H1 (cell line): ENCODE data around the gene PKD2. TPM values are rescaled to one million over a fixed set of nuclear protein-coding genes. Genes with fewer than 3 reads are reported as not detected.

Experiments
- ASH2L ChIP-seq: fragments of 200-600, 300-600 bp; sonication (generic); IDR thresholded peaks from one replicate; pipeline ENCODE4 v1.7.1; 2017; ENCODE audit warnings: low read length
- PHF8 ChIP-seq: fragments of 200-600 bp; sonication (generic); conservative IDR thresholded peaks from 2 replicates; pipeline ENCODE4 v1.7.1; 2012; ENCODE audit warnings: low read depth, mild to moderate bottlenecking, inconsistent platforms, low read length, moderate library complexity
- SP2 ChIP-seq: IDR thresholded peaks from 2 replicates; pipeline ENCODE4 v1.6.1; 2012; ENCODE audit warnings: mild to moderate bottlenecking, low read length, inconsistent platforms
- TAF1 ChIP-seq: IDR thresholded peaks from 2 replicates; pipeline ENCODE4 v1.6.1; 2011; ENCODE audit warnings: mild to moderate bottlenecking, low read depth, low read length
- TAF7 ChIP-seq: optimal IDR thresholded peaks from 2 replicates; pipeline ENCODE3; 2011; ENCODE audit warnings: low read depth, mild to moderate bottlenecking, inconsistent platforms, low read length, moderate library complexity, borderline replicate concordance
- YY1 ChIP-seq: IDR thresholded peaks from 2 replicates; pipeline ENCODE4 v1.6.1; 2011; ENCODE audit warnings: low read depth, mild to moderate bottlenecking, low read length
- polyA plus RNA-seq, 7 experiments: library from polyadenylated mRNA; depleted of rRNA in 3 of 7; stranded (reverse) in 5 of 7; unstranded in 2 of 7; fragments of >200 nt in 5 of 7; fragments of 200-250 nt in 2 of 7; gene quantifications; 1 replicate in 5 of 7; 2 replicates in 1 of 7; 4 replicates in 1 of 7; pipeline versions ENCODE4 v1.2.1 to v1.2.3, GENCODE V29; 2011 to 2013; ENCODE audit warnings: missing spikeins in 2 of 7, mixed read lengths in 2 of 7
- total RNA-seq: library from RNA; stranded (reverse); fragmentation: NEBNext Ultra II Directional; extraction: Animal tissue kit (Norgen Biotek cat#: 25700); gene quantifications from 2 replicates; pipeline ENCODE4 v1.2.1, GENCODE V29; 2021
- TF ChIP-seq, protein P1 (sequence below): IDR thresholded peaks from 2 replicates; pipeline ENCODE4 v1.6.1; 2012; ENCODE audit warnings: inconsistent platforms
- TF ChIP-seq, protein P2 (sequence below), 3 experiments: IDR thresholded peaks; 1 replicate in 2 of 3; 2 replicates in 1 of 3; pipeline versions ENCODE4 v1.5.1 to v1.6.1; 2011; ENCODE audit warnings: low read length in 3 of 3, mild to moderate bottlenecking in 3 of 3, inconsistent platforms in 2 of 3, low read depth in 1 of 3, moderate library complexity in 1 of 3; ENCODE audit not compliant: insufficient read depth in 1 of 3; ENCODE audit errors: control extremely low read depth in 1 of 3

PKD2 gene
- total and polyA plus RNA-seq, 2 of the 8 experiments (the other 6 are each of a cell fraction or from before 2014, with no cell fraction given) = 16.0 to 32.0 TPM

DNA sequence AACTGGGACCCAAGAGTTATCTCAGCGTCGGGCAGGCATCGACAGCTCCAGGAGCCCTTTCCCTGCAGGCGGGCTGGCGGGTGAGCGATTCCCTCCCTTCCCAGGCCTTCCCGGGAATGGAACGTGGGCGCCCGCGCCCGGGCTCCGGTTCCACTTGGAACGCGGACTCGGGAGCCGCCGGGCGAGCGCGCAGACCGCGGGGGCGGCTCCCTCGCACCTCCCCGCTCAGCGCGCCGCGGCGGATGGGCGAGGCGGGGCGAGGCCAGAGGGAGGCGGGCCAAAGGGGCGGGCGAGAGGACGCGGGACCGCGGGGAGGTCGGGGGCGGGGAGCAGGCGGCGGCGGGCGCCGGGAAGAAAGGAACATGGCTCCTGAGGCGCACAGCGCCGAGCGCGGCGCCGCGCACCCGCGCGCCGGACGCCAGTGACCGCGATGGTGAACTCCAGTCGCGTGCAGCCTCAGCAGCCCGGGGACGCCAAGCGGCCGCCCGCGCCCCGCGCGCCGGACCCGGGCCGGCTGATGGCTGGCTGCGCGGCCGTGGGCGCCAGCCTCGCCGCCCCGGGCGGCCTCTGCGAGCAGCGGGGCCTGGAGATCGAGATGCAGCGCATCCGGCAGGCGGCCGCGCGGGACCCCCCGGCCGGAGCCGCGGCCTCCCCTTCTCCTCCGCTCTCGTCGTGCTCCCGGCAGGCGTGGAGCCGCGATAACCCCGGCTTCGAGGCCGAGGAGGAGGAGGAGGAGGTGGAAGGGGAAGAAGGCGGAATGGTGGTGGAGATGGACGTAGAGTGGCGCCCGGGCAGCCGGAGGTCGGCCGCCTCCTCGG lies at the start of gene PKD2 (continued):
- TF ChIP-seq YY1 (peak; percentile 67; the same call in 1 of the 2 replicates), TAF7 (peak; percentile 32), SP2 (no peak), ASH2L (peak; percentile 10), PHF8 (peak; percentile 45), TAF1 (peak; percentile 74)
- TF ChIP-seq, protein P1, sequence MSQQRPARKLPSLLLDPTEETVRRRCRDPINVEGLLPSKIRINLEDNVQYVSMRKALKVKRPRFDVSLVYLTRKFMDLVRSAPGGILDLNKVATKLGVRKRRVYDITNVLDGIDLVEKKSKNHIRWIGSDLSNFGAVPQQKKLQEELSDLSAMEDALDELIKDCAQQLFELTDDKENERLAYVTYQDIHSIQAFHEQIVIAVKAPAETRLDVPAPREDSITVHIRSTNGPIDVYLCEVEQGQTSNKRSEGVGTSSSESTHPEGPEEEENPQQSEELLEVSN = peak; percentile 83
- TF ChIP-seq, protein P2, sequence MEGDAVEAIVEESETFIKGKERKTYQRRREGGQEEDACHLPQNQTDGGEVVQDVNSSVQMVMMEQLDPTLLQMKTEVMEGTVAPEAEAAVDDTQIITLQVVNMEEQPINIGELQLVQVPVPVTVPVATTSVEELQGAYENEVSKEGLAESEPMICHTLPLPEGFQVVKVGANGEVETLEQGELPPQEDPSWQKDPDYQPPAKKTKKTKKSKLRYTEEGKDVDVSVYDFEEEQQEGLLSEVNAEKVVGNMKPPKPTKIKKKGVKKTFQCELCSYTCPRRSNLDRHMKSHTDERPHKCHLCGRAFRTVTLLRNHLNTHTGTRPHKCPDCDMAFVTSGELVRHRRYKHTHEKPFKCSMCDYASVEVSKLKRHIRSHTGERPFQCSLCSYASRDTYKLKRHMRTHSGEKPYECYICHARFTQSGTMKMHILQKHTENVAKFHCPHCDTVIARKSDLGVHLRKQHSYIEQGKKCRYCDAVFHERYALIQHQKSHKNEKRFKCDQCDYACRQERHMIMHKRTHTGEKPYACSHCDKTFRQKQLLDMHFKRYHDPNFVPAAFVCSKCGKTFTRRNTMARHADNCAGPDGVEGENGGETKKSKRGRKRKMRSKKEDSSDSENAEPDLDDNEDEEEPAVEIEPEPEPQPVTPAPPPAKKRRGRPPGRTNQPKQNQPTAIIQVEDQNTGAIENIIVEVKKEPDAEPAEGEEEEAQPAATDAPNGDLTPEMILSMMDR (IDR thresholded peaks at IDR 0.05; ENCODE audit: control extremely low read depth in 1 of 3, insufficient read depth in 1 of 3, low read depth in 1 of 3, low read length in 3 of 3) = no peak
